MM.1S (cell line): Measurements from ENCODE around the gene THOP1.

Source experiments
- DNase-seq: peaks from one replicate; pipeline ENCODE4 v3.0.0-alpha.2; 2015
- H2AFZ ChIP-seq: fragments of 300-600 bp; sonication (generic); 2 replicates; pipeline ENCODE4 v1.6.0; 2016; ENCODE audit warnings: antibody characterized with exemption, low read length
- H3F3A ChIP-seq: fragments of 300-600 bp; sonication (generic); 2 replicates; pipeline ENCODE4 v1.6.1; 2016; ENCODE audit warnings: mild to moderate bottlenecking, antibody characterized with exemption, low read length, moderate library complexity, mixed read lengths; ENCODE audit not compliant: insufficient read depth
- H3K27ac ChIP-seq: fragments of 300-600 bp; sonication (generic); 2 replicates; pipeline ENCODE4 v1.5.1; 2016; ENCODE audit warnings: mild to moderate bottlenecking, low read length
- H3K27me3 ChIP-seq: fragments of 300-600 bp; sonication (generic); replicated peaks from 2 replicates; pipeline ENCODE4 v1.6.0; 2016; ENCODE audit warnings: low read length; ENCODE audit not compliant: insufficient read depth
- H3K36me3 ChIP-seq: fragments of 300-600 bp; sonication (generic); replicated peaks from 2 replicates; pipeline ENCODE4 v1.6.1; 2016; ENCODE audit warnings: mild to moderate bottlenecking, low read length, mixed read lengths; ENCODE audit not compliant: insufficient read depth
- H3K4me1 ChIP-seq: fragments of 300-600 bp; sonication (generic); 2 replicates; pipeline ENCODE4 v1.6.1; 2016; ENCODE audit warnings: low read length, mixed read lengths
- H3K4me2 ChIP-seq: fragments of 300-600 bp; sonication (generic); 2 replicates; pipeline ENCODE4 v1.6.0; 2016; ENCODE audit warnings: low read depth, low read length
- H3K4me3 ChIP-seq: fragments of 300-600 bp; sonication (generic); 2 replicates; pipeline ENCODE4 v1.5.1; 2016; ENCODE audit warnings: low read length, mixed read lengths
- H3K79me2 ChIP-seq: fragments of 300-600 bp; sonication (generic); 2 replicates; pipeline ENCODE4 v1.6.1; 2016; ENCODE audit warnings: mixed run types, low read length, mixed read lengths
- H3K9ac ChIP-seq: fragments of 300-600 bp; sonication (generic); 2 replicates; pipeline ENCODE4 v1.6.1; 2016; ENCODE audit warnings: low read length, mixed read lengths
- H3K9me2 ChIP-seq: fragments of 300-600 bp; sonication (generic); replicated peaks from 2 replicates; pipeline ENCODE4 v1.6.1; 2016; ENCODE audit warnings: mild to moderate bottlenecking, low read length, mixed read lengths; ENCODE audit not compliant: insufficient read depth
- H3K9me3 ChIP-seq: fragments of 300-600 bp; sonication (generic); replicated peaks from 2 replicates; pipeline ENCODE4 v1.6.1; 2016; ENCODE audit warnings: mild to moderate bottlenecking, low read length, mixed read lengths; ENCODE audit not compliant: insufficient read depth
- H4K20me1 ChIP-seq: fragments of 300-600 bp; sonication (generic); 2 replicates; pipeline ENCODE4 v1.6.1; 2016; ENCODE audit warnings: mild to moderate bottlenecking, low read length, moderate library complexity, mixed read lengths; ENCODE audit not compliant: insufficient read depth
- CTCF ChIP-seq: fragments of 300-600 bp; sonication (generic); IDR thresholded peaks from 2 replicates; pipeline ENCODE4 v1.5.1; 2016; ENCODE audit warnings: antibody characterized with exemption, low read length, mixed read lengths
- EZH2 ChIP-seq: fragments of 300-600 bp; sonication (generic); optimal IDR thresholded peaks from 2 replicates; pipeline ENCODE3; 2017; ENCODE audit warnings: low read depth, mild to moderate bottlenecking, antibody characterized with exemption, low read length, mixed read lengths
- EZH2phosphoT487 ChIP-seq: fragments of 300-600 bp; sonication (generic); IDR thresholded peaks from 2 replicates; pipeline ENCODE4 v1.6.1; 2018; ENCODE audit warnings: antibody characterized with exemption, low read length

THOP1 gene

DNA sequence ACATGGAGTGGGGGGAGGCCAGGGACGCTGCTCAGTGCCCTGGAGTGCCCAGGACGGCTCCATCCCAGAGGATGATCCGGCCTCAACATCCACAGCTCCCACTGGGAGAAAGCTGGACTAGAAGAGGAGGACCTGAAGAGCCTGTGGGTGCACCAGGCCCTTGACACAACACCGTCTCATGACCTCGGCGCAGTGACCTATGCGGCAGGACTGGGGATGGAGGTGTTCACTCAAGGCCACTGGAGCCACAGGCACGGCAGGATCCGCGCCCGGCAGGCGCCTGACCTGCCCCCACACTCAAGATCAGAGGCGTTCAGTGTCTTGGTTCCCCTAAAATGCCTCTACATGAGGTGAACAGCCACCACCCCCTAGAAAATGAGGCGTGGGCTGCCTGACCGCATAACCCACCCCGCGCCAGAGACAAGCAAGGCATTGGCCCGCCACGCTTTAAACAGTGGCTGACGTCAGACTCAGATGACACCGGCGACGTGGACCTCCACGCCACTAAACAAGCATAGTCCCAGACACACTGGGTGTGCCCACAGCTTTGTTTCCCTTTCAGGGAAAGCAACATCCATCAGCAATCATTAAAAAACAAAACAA is 10.2 kb upstream of the THOP1 start:
- TF ChIP-seq EZH2phosphoT487 (no peak), CTCF (no peak), EZH2 (no peak)
- Histone ChIP-seq H3K9me2 (no peaks in the 10 kb centered on the region), H3K9me3 (no peaks in the 10 kb centered on the region), H3K4me1 (no peaks in the 10 kb centered on the region), H4K20me1 (peaks cover 24% of the 10 kb centered on the region), H3K4me3 (no peak overlapping the region), H3K27me3 (no peaks in the 10 kb centered on the region), H3F3A (no peaks in the 10 kb centered on the region), H3K9ac (no peak overlapping the region), H2AFZ (no peak overlapping the region), H3K79me2 (peaks cover 90% of the 10 kb centered on the region), H3K36me3 (no peaks in the 10 kb centered on the region), H3K4me2 (no peak overlapping the region), H3K27ac (no peak overlapping the region)
- no peak for DNase-seq

GRCh38 chr19:2775556-2776430 is 9.5 kb upstream of the THOP1 start:
- Histone ChIP-seq H3K4me3 (no peak overlapping the region), H3K9me3 (no peaks in the 10 kb centered on the region), H4K20me1 (peaks cover 28% of the 10 kb centered on the region), H3K4me1 (no peaks in the 10 kb centered on the region), H2AFZ (no peak overlapping the region), H3K79me2 (peaks cover 90% of the 10 kb centered on the region), H3K27ac (no peak overlapping the region), H3K4me2 (no peak overlapping the region), H3K27me3 (no peaks in the 10 kb centered on the region), H3K9me2 (no peaks in the 10 kb centered on the region), H3F3A (no peaks in the 10 kb centered on the region), H3K9ac (no peak overlapping the region), H3K36me3 (no peaks in the 10 kb centered on the region)
- DNase-seq: no peak
- TF ChIP-seq EZH2: no peak
- no peak for TF ChIP-seq CTCF
- no peak for TF ChIP-seq EZH2phosphoT487

DNA sequence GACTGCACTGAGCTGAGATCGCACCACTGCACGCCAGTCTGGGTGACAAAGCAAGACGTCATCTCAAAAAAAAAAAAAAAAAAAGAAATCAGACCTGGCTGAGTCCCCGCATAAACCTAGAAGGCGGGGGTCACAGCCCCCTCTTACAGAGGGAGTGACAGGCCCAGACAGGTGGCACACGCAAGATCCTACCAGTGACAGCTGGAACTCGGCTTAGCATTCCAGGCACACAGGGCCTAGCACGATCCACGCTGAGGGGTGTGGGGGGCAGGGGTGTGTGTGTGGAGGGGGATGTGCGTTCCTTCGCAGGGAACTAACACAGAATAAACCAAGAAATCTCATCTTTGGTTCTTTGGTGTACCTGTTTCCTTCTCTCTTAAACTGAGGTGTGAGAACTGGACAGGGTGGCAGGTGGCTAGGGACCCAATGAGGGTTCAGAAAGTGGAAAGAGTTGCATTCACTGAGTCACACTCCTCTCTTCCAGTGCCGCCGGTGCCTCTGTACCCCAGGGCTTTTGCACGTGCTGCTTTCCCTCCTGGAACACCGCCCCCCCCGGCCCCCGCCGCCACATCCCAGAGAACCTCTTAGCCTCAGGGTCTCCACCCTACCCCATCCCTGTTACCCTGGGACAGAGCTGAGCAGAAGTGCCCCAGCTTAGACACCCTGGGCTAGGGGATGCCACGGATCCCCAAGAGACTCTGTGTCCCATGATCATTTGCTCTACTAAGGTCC is 7.2 kb upstream of the THOP1 start:
- H3F3A ChIP-seq: no peaks in the 10 kb centered on the region
- H3K9me3 ChIP-seq: no peaks in the 10 kb centered on the region
- H3K4me3 ChIP-seq: no peak overlapping the region
- DNase-seq: no peak
- H4K20me1 ChIP-seq: peaks cover 24% of the 10 kb centered on the region
- TF ChIP-seq EZH2phosphoT487 (no peak), CTCF (no peak), EZH2 (no peak)
- H3K36me3 ChIP-seq: no peaks in the 10 kb centered on the region
- no peak overlapping the region for H3K9ac ChIP-seq
- no peak overlapping the region for H2AFZ ChIP-seq
- peaks cover 10% of the 10 kb centered on the region for H3K4me1 ChIP-seq
- no peak overlapping the region for H3K4me2 ChIP-seq
- no peak overlapping the region for H3K27ac ChIP-seq
- H3K27me3 ChIP-seq: no peaks in the 10 kb centered on the region
- H3K9me2 ChIP-seq: no peaks in the 10 kb centered on the region
- H3K79me2 ChIP-seq: peaks cover 94% of the 10 kb centered on the region
